SK-N-SH (cell line): ENCODE results near the gene TRAF7. TPM values are rescaled to one million over a fixed set of nuclear protein-coding genes. Genes with fewer than 3 reads are reported as not detected.

ENCODE experiments used
- CTCF ChIA-PET: fragments of 300-600, 350-600 bp; formaldehyde crosslinking; extraction: SDS; loops from one replicate; lab custom pipeline; 2021; lab: Yijun Ruan, JAX
- POLR2A ChIA-PET: fragments of 350-600 bp; sonication (Branson Sonifier 250); formaldehyde crosslinking; extraction: SDS; loops from one replicate; lab custom pipeline; 2020; ENCODE audit warnings: antibody characterized with exemption, inconsistent platforms; lab: Yijun Ruan, JAX
- DNase-seq: peaks from one replicate; pipeline ENCODE4 v3.0.0; 2012
- H2AFZ ChIP-seq: fragments of 200-600 bp; sonication (generic); 2 replicates; pipeline ENCODE4 v1.8.1; 2016; ENCODE audit warnings: antibody characterized with exemption, mild to moderate bottlenecking, low read depth
- H3F3A ChIP-seq: fragments of 200-600 bp; sonication (generic); replicated peaks from 2 replicates; pipeline ENCODE3; 2016; ENCODE audit warnings: antibody characterized with exemption, mild to moderate bottlenecking; ENCODE audit not compliant: insufficient read depth
- H3K27ac ChIP-seq, 2 experiments: fragments of 200-500 bp in 1 of 2; fragments of 200-600 bp in 1 of 2; sonication (Bioruptor generic) in 1 of 2; sonication (generic), shearing (Covaris generic) in 1 of 2; 2 replicates each; pipeline versions ENCODE4 v1.5.1 to v1.6.1; 2014 to 2016; ENCODE audit warnings: low read depth in 2 of 2, inconsistent platforms in 1 of 2, low read length in 1 of 2, mild to moderate bottlenecking in 1 of 2, mixed read lengths in 1 of 2
- H3K27me3 ChIP-seq: fragments of 200-600 bp; sonication (generic), shearing (Covaris generic); 2 replicates; pipeline ENCODE4 v1.6.1; 2016; ENCODE audit warnings: mixed run types; ENCODE audit not compliant: insufficient read depth
- H3K36me3 ChIP-seq, 2 experiments: fragments of 200-500 bp in 1 of 2; fragments of 200-600 bp in 1 of 2; sonication (Bioruptor generic) in 1 of 2; sonication (generic) in 1 of 2; replicated peaks in 1 of 2; 2 replicates each; pipeline versions ENCODE3 to v1.5.1; 2014 to 2016; ENCODE audit warnings: low read length in 1 of 2, mild to moderate bottlenecking in 1 of 2; ENCODE audit not compliant: insufficient read depth in 2 of 2, control insufficient read depth in 1 of 2
- H3K4me1 ChIP-seq, 2 experiments: fragments of 200-500 bp in 1 of 2; fragments of 200-600 bp in 1 of 2; sonication (Bioruptor generic) in 1 of 2; sonication (generic), shearing (Covaris generic) in 1 of 2; 2 replicates each; pipeline versions ENCODE4 v1.5.1 to v1.6.1; 2014 to 2016; ENCODE audit warnings: low read depth in 1 of 2, low read length in 1 of 2, mixed run types in 1 of 2; ENCODE audit not compliant: insufficient read depth in 2 of 2, control insufficient read depth in 1 of 2
- H3K4me2 ChIP-seq: fragments of 200-600 bp; sonication (generic), shearing (Covaris generic); 2 replicates; pipeline ENCODE4 v1.6.1; 2017; ENCODE audit warnings: mixed run types
- H3K4me3 ChIP-seq, 2 experiments: fragments of 200-500 bp in 1 of 2; fragments of 200-600 bp in 1 of 2; sonication (Bioruptor generic) in 1 of 2; sonication (generic), shearing (Covaris generic) in 1 of 2; 2 replicates each; pipeline versions ENCODE4 v1.5.1 to v1.8.1; 2014 to 2016; ENCODE audit warnings: low read depth in 2 of 2, inconsistent platforms in 1 of 2, low read length in 1 of 2, mild to moderate bottlenecking in 1 of 2, mixed read lengths in 1 of 2, moderate library complexity in 1 of 2
- H3K79me2 ChIP-seq: fragments of 200-600 bp; sonication (generic); 2 replicates; pipeline ENCODE4 v1.8.1; 2017; ENCODE audit warnings: mild to moderate bottlenecking; ENCODE audit not compliant: insufficient read depth
- H3K9ac ChIP-seq: fragments of 200-600 bp; sonication (generic); 2 replicates; pipeline ENCODE4 v1.6.1; 2017; ENCODE audit warnings: mixed run types
- H3K9me2 ChIP-seq: fragments of 200-600 bp; sonication (generic); 2 replicates; pipeline ENCODE4 v1.6.1; 2017; ENCODE audit warnings: mixed run types
- H3K9me3 ChIP-seq: fragments of 200-600 bp; sonication (generic); 2 replicates; pipeline ENCODE4 v1.6.1; 2017; ENCODE audit warnings: mixed run types, mild to moderate bottlenecking, moderate library complexity
- H4K20me1 ChIP-seq: fragments of 200-600 bp; sonication (generic); 2 replicates; pipeline ENCODE4 v1.6.1; 2017; ENCODE audit warnings: mild to moderate bottlenecking, mixed run types; ENCODE audit not compliant: insufficient read depth
- CHD2 ChIP-seq: fragments of 150-350 bp; IDR thresholded peaks from 2 replicates; pipeline ENCODE4 v1.6.1; 2018; ENCODE audit warnings: low read length; ENCODE audit not compliant: partially characterized antibody
- ELF1 ChIP-seq: IDR thresholded peaks from 2 replicates; pipeline ENCODE4 v1.4.0; 2012
- EP300 ChIP-seq, 2 experiments: IDR thresholded peaks; 2 replicates each; pipeline versions ENCODE4 v1.4.0 to v1.6.1; 2012; ENCODE audit warnings: borderline replicate concordance in 1 of 2, low read depth in 1 of 2, low read length in 1 of 2
- EZH2phosphoT487 ChIP-seq: fragments of 200-600 bp; sonication (generic); IDR thresholded peaks from 2 replicates; pipeline ENCODE4 v1.6.1; 2017; ENCODE audit warnings: low read depth, mixed run types, mild to moderate bottlenecking, antibody characterized with exemption, moderate library complexity, borderline replicate concordance
- FOSL2 ChIP-seq: IDR thresholded peaks from 2 replicates; pipeline ENCODE4 v1.4.0; 2012; ENCODE audit warnings: low read depth, mild to moderate bottlenecking, moderate library complexity, borderline replicate concordance
- FOXJ3 ChIP-seq: sonication (generic); formaldehyde crosslinking; IDR thresholded peaks from 2 replicates; pipeline ENCODE4 v1.5.1; 2020; ENCODE audit warnings: mild to moderate bottlenecking, missing genetic modification reagents
- GATA2 ChIP-seq: sonication (generic); formaldehyde crosslinking; IDR thresholded peaks from 2 replicates; pipeline ENCODE4 v1.5.0; 2020; ENCODE audit warnings: mild to moderate bottlenecking, missing genetic modification reagents
- JUND ChIP-seq: IDR thresholded peaks from 2 replicates; pipeline ENCODE4 v1.4.0; 2012
- NRF1 ChIP-seq: IDR thresholded peaks from 2 replicates; pipeline ENCODE4 v1.6.1; 2012; ENCODE audit warnings: low read depth, mild to moderate bottlenecking, low read length
- POLR2AphosphoS5 ChIP-seq: IDR thresholded peaks from 2 replicates; pipeline ENCODE4 v1.6.1; 2012; ENCODE audit warnings: low read depth, low read length
- RCOR1 ChIP-seq: fragments of 150-350 bp; IDR thresholded peaks from 2 replicates; pipeline ENCODE4 v1.6.1; 2017; ENCODE audit warnings: antibody characterized with exemption, low read length
- YY1 ChIP-seq: IDR thresholded peaks from 2 replicates; pipeline ENCODE4 v1.4.0; 2012; ENCODE audit warnings: low read depth, mild to moderate bottlenecking
- WGBS: methylation state at CpG from one replicate; pipeline ENCODE4 v1.1.6; 2017; ENCODE audit warnings: low lambda C conversion rate; 5-methylcytosine and 5-hydroxymethylcytosine counted together
- polyA plus RNA-seq, 3 experiments: library from polyadenylated mRNA; depleted of rRNA; stranded (reverse); fragments of >200 nt; gene quantifications; 2 replicates each; pipeline ENCODE4 v1.2.3, GENCODE V29; 2012
- TF ChIP-seq, protein P1 (sequence below): fragments of 150-350 bp; IDR thresholded peaks from 2 replicates; pipeline ENCODE4 v1.6.1; 2017; ENCODE audit warnings: antibody characterized with exemption, low read length, low read depth, borderline replicate concordance
- TF ChIP-seq, protein P2 (sequence below): fragments of 150-350 bp; IDR thresholded peaks from 2 replicates; pipeline ENCODE4 v1.6.1; 2016; ENCODE audit warnings: mild to moderate bottlenecking, low read depth, low read length
- TF ChIP-seq, protein P3 (sequence below): fragments of 200-600 bp; sonication (generic); IDR thresholded peaks from 2 replicates; pipeline ENCODE4 v1.6.1; 2017; ENCODE audit warnings: antibody characterized with exemption, mild to moderate bottlenecking, moderate library complexity
- TF ChIP-seq, protein P4 (sequence below): IDR thresholded peaks from 2 replicates; pipeline ENCODE4 v1.4.0; 2012; ENCODE audit warnings: low read depth
- TF ChIP-seq, protein P5 (sequence below): IDR thresholded peaks from 2 replicates; pipeline ENCODE4 v1.6.1; 2012; ENCODE audit warnings: mild to moderate bottlenecking, low read depth, low read length, moderate library complexity

TRAF7 gene
- polyA plus RNA-seq, 1 of the 3 experiments (the other 2 are of a cell fraction), result 73.0 TPM

DNA sequence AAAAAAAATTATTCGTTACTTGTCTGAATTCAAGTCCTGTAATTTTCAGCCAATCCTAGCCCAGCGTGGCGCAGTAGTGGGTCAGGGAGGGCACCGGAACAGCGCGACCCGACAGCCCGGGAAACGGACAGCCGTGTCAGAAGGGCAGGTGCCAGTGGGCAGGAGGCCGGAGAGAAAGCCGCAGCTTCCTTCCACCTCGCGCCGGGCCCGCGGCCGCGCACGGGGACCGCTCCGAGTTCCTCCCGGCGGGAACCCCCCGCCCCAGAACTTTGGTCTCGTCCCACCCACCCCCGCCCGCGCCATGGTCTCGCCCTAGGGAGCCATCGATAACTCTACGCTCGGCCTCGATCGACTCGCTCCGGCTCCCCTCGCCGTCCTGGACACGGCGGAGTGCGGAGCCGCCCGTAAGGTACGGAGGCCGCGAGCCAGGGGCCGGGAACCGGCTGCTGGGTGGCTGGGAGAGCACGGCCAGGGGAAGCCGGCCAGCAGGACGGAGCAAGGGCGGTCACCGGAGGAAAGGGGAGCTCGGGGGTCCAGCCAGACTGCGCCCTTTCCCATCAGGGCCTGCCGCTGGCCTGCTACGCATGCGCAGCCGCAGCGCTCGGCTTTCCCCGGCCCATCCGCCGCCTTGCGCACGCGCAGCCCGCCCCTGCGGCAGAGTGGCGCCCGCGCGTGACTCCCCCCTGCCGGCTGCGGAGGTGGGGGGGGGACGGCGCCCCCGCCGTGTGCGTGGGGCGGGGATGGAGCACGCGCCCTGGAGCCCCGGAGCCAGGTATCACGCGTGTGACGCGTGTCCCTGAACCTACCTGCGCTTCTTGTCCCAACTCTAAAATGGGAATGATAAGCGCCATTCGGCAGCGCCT is 49.8 kb downstream of the TRAF7 start, which contains the start of gene MLST8 (continued):
- TF ChIP-seq, protein P1, sequence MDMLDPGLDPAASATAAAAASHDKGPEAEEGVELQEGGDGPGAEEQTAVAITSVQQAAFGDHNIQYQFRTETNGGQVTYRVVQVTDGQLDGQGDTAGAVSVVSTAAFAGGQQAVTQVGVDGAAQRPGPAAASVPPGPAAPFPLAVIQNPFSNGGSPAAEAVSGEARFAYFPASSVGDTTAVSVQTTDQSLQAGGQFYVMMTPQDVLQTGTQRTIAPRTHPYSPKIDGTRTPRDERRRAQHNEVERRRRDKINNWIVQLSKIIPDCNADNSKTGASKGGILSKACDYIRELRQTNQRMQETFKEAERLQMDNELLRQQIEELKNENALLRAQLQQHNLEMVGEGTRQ, result no peak
- TF ChIP-seq RCOR1 (no peak), EP300 (IDR thresholded peaks at IDR 0.05; ENCODE audit: borderline replicate concordance in 1 of 2, low read depth in 1 of 2, low read length in 1 of 2) (no peak), FOSL2 (no peak), NRF1 (peak; percentile 100), CHD2 (peak; percentile 37), JUND (no peak), FOXJ3 (no peak), EZH2phosphoT487 (no peak), ELF1 (no peak)
- TF ChIP-seq, protein P2, sequence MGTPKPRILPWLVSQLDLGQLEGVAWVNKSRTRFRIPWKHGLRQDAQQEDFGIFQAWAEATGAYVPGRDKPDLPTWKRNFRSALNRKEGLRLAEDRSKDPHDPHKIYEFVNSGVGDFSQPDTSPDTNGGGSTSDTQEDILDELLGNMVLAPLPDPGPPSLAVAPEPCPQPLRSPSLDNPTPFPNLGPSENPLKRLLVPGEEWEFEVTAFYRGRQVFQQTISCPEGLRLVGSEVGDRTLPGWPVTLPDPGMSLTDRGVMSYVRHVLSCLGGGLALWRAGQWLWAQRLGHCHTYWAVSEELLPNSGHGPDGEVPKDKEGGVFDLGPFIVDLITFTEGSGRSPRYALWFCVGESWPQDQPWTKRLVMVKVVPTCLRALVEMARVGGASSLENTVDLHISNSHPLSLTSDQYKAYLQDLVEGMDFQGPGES, result no peak

DNA sequence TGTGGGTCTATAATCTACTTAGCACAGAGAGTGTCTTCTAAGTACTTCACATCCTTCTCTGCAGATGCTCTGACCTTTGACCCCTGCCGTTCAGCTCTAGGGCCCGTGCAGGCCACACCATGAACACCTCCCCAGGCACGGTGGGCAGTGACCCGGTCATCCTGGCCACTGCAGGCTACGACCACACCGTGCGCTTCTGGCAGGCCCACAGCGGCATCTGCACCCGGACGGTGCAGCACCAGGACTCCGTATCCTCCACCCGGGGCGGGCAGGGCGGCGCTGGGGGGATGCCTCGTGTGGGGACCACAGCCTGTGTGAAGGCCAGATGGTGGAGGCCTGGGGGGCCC is 50.4 kb downstream of the TRAF7 start:
- Histone ChIP-seq H3K4me3 (peak overlapping the region; percentile 75 to 76), H3K36me3 (peaks cover 0 to 28% of the 10 kb centered on the region in 2 experiments), H3F3A (peaks cover 6% of the 10 kb centered on the region), H3K27me3 (no peaks in the 10 kb centered on the region), H3K79me2 (peaks cover 16% of the 10 kb centered on the region; the same call in 1 of the 2 replicates), H3K9me3 (no peaks in the 10 kb centered on the region), H3K4me1 (peaks cover 0 to 23% of the 10 kb centered on the region in 2 experiments; a peak in 2 of 4 replicates), H2AFZ (peak overlapping the region; percentile 98; the same call in 1 of the 2 replicates), H3K9me2 (no peaks in the 10 kb centered on the region), H3K9ac (peak overlapping the region; percentile 94), H3K27ac (peak overlapping the region; percentile 84 to 97), H4K20me1 (no peaks in the 10 kb centered on the region), H3K4me2 (peak overlapping the region; percentile 85)
- POLR2A ChIA-PET, result interaction anchor here (1.5 to 1.7 kb wide), 2 partner anchors 9 to 58 kb away, joined by 3 to 5 read pairs; partner anchors contain the start of gene RAB26
- WGBS, result 0% methylated on average over 7 of the region's 16 CpGs
- CTCF ChIA-PET, result interaction anchor here (0.9 to 4.9 kb wide), 4 partner anchors 11 to 1570 kb away, joined by 3 to 19 read pairs (median 4); partner anchors contain the start of genes ECI1 and METTL26
- peak; percentile 75 for DNase-seq
- no peak for TF ChIP-seq FOSL2
- TF ChIP-seq RCOR1, result no peak
- no peak for TF ChIP-seq POLR2AphosphoS5
- TF ChIP-seq, protein P3, sequence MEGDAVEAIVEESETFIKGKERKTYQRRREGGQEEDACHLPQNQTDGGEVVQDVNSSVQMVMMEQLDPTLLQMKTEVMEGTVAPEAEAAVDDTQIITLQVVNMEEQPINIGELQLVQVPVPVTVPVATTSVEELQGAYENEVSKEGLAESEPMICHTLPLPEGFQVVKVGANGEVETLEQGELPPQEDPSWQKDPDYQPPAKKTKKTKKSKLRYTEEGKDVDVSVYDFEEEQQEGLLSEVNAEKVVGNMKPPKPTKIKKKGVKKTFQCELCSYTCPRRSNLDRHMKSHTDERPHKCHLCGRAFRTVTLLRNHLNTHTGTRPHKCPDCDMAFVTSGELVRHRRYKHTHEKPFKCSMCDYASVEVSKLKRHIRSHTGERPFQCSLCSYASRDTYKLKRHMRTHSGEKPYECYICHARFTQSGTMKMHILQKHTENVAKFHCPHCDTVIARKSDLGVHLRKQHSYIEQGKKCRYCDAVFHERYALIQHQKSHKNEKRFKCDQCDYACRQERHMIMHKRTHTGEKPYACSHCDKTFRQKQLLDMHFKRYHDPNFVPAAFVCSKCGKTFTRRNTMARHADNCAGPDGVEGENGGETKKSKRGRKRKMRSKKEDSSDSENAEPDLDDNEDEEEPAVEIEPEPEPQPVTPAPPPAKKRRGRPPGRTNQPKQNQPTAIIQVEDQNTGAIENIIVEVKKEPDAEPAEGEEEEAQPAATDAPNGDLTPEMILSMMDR, result no peak
- TF ChIP-seq GATA2 (CRISPR knock-in tag), result no peak
- TF ChIP-seq FOXJ3, result no peak
- TF ChIP-seq CHD2, result no peak
- TF ChIP-seq, protein P1, result no peak
- TF ChIP-seq, protein P4, sequence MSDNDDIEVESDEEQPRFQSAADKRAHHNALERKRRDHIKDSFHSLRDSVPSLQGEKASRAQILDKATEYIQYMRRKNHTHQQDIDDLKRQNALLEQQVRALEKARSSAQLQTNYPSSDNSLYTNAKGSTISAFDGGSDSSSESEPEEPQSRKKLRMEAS, result no peak
- TF ChIP-seq, protein P5, sequence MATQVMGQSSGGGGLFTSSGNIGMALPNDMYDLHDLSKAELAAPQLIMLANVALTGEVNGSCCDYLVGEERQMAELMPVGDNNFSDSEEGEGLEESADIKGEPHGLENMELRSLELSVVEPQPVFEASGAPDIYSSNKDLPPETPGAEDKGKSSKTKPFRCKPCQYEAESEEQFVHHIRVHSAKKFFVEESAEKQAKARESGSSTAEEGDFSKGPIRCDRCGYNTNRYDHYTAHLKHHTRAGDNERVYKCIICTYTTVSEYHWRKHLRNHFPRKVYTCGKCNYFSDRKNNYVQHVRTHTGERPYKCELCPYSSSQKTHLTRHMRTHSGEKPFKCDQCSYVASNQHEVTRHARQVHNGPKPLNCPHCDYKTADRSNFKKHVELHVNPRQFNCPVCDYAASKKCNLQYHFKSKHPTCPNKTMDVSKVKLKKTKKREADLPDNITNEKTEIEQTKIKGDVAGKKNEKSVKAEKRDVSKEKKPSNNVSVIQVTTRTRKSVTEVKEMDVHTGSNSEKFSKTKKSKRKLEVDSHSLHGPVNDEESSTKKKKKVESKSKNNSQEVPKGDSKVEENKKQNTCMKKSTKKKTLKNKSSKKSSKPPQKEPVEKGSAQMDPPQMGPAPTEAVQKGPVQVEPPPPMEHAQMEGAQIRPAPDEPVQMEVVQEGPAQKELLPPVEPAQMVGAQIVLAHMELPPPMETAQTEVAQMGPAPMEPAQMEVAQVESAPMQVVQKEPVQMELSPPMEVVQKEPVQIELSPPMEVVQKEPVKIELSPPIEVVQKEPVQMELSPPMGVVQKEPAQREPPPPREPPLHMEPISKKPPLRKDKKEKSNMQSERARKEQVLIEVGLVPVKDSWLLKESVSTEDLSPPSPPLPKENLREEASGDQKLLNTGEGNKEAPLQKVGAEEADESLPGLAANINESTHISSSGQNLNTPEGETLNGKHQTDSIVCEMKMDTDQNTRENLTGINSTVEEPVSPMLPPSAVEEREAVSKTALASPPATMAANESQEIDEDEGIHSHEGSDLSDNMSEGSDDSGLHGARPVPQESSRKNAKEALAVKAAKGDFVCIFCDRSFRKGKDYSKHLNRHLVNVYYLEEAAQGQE, result no peak
- no peak for TF ChIP-seq YY1
- TF ChIP-seq NRF1, result no peak
- no peak for TF ChIP-seq JUND
